Activated T-helper 9 cell treated with anti-CD3 and anti-CD28 coated beads, Interleukin-2, amount 50 U/mL, for 16 hours (primary cell): Measurements from ENCODE around the gene COA1.
"Not testable (repeated sequence)": the region's sequence is repeated elsewhere in the genome, so short reads cannot be mapped to it uniquely, and the experiment has no call there.

Source experiments
- DNase-seq: peaks from one replicate; pipeline ENCODE4 v3.0.0-alpha.2; 2020; ENCODE audit warnings: low read depth

The COA1 gene

DNA sequence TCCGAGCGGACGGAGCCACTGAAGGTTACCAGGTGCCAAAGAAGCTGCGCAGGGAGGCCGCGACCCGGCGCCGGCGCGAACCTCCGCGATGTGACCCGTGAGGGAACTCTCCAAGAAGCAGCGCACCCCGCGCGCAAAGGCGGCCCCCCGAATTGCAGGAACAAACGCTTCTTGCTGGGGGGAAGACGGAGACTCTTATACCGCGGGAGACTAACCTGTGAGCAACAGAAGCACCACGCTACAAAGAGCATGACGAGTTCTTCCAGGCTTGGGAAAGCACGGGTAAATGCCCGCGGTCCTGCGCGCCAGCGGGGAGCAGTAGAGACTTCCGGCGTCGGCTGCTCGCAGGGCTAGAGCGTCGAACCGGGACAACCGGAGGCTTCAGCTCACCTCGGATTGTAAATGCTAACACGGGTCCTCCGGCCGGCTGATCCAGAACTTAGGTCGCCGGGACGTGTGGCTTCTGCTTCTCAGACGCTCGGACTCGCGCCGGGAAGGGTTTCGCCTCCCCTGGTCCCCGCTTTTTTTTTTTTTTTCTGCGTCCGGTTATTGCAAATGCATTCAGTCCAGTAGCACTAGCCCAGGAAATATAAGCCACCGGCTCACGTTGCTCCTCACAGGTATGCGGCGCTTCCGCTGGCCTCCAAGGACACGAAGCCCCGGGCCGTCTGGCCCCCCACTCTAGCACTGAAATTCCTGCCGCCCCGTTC is at the start of gene COA1:
COA1 (minus strand) TSS at position 310 of the 710 bp plus-strand sequence. CDS start 80,909 bp downstream, outside the sequence.
- DNase-seq = peak; percentile 76

GRCh38 chr7:43778293-43779044 is 49.1 kb upstream of the COA1 start:
- DNase-seq = not testable (repeated sequence)

GRCh38 chr7:43775255-43775654 is 45.9 kb upstream of the COA1 start:
- DNase-seq = not testable (repeated sequence)

GRCh38 chr7:43773268-43773667 is 43.9 kb upstream of the COA1 start:
- not testable (repeated sequence) for DNase-seq

GRCh38 chr7:43771573-43771972 is 42.2 kb upstream of the COA1 start:
- DNase-seq = no peak

- DNase-seq = no peak
Measured at GRCh38 chr7:43771128-43771527, 41.8 kb upstream of the COA1 start.

GRCh38 chr7:43769791-43770465 is 40.6 kb upstream of the COA1 start:
- no peak for DNase-seq

- DNase-seq = no peak
Measured at GRCh38 chr7:43769281-43769680, 40.0 kb upstream of the COA1 start.

- DNase-seq = no peak
Measured at GRCh38 chr7:43768887-43769272, 39.6 kb upstream of the COA1 start.

DNA sequence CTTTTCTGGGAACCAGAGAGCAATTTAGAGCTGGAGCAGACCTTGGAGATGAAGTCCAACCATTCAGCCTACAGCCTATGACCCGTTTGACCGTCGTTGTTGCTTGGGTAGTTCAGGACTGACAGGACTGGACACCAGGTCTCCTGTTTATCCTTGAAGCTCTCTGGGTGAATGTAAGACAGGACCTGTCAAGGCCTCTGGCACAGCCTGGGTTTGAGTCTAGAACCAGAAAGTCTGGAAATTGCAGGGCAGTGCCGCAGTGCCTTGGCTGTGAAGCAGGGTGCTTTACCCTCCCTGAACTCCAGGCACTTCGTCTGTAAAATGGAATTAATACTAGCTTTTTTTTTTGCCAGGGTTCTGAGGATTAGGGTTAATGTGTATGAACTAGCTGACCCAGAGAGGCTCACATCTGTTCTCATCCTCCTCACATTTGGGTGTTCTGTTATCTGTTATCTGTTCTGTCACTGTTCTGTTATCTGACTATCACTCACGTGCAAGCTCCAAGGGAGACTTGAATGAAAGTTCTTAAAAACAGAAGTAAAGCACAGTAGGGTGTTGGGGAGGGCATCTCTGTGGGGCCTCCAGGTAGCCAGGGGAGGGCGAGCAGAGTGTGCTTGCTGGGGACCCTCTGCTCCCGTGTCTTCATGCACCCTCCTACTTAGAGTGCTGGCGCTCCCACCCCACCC is 39.0 kb upstream of the COA1 start:
- no peak for DNase-seq

- no peak for DNase-seq
Measured at GRCh38 chr7:43767311-43767710, 38.0 kb upstream of the COA1 start.

DNA sequence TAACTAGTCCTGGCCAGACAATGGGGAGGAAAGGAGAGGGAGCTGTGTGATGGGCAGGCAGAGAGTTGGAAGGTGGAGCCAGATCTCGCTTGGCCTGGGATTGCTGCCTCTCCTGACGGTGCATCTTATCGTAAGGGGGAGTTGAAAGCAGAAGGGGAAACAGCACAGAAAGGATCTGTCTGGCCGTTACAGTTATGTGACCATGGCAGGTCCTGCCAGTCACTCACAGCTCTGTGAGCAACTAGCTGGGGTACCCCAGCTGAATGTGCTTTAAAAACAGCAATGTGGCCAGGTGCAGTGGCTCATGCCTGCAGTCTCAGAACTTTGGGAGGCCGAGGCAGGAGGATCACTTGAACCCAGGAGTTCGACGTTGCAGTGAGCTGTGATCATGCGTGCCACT is 37.2 kb upstream of the COA1 start:
- no peak for DNase-seq

DNA sequence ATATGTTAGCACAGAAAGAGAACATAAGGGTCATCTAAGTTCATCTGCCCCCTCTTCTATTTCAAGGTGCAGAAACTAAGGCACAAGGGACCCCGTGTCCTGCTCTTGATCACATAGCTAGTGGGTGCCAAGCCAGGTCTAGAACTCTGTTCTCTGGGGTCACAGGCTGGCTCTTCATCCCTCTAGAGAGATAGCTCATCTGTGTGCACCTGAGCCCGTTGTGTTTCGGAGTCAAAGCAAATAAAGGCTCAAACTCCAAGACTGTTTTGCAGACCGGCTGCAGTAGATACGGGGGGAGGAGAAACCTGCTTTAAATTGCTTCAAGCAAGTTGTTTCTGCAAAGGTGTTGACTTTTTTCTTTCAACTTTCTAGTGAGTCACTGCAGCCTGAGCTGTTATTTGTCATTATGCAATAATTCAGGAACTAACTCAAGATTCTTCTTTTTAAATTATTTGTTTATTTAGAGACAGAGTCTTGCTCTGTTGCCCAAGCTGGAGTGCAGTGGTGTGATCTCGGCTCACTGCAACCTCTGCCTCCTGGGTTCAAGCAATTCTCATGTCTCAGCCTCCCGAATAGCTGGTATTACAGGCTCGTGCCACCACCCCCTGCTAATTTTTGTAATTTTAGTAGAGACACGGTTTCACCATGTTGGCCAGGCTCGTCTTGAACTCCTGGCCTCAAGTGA is 35.6 kb upstream of the COA1 start:
- no peak for DNase-seq

DNA sequence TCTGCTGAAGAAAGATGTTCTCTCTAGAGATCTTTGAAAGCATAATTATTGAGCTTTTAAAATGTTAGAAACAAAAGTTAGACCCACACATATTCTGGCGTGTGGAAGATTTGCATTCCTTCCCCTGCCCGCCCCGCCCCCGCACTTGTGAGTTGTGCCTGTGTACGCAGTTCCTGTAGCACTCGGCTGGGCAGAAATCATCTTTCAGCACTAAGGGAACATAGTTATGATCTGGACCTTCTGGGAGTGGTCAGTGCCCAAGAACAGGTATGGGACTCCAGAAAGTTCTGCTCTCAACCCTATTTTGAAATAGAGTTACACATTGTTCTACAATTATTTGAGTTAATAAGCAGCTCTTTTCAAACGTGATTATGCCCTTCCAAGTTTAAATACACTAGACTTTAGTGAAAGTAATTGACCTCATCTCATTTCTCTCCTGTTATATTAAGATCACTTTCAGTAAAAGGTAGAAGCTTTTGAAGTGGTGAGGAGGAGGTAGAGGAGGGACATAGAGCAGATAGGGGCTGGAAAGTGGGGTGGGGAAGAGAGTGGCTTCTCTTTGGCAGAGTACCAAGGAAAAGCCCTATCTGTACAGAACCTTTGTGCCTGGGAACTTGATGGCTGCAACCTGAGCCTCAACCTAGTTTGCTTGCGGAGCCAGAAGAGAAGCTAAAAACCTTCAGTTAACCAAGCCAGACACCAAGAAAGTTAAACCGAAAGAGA is 34.9 kb upstream of the COA1 start:
- peak; percentile 10 for DNase-seq

- DNase-seq = no peak
Measured at GRCh38 chr7:43763183-43763582, 33.9 kb upstream of the COA1 start.

GRCh38 chr7:43761938-43762692 is 32.8 kb upstream of the COA1 start:
- DNase-seq = no peak

DNA sequence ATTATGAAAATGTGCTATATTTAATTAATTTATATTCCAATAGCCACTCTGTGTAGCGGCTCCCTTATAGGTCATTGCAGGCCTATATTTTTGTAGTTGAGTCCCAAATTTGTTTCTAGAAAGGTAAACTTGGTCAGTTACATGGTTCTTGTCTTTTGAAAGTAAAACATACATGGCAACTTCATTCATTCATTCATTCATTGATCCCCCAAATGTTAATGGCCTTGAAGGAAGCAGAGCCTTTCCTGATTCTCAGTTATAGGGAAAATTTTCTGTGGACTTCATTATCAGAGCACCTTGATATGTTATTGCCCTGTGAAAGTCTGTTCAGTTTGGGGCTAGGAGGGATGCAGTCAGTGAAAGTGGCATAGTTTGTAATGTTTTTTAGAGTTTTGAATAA is 32.1 kb upstream of the COA1 start:
- DNase-seq = no peak

DNA sequence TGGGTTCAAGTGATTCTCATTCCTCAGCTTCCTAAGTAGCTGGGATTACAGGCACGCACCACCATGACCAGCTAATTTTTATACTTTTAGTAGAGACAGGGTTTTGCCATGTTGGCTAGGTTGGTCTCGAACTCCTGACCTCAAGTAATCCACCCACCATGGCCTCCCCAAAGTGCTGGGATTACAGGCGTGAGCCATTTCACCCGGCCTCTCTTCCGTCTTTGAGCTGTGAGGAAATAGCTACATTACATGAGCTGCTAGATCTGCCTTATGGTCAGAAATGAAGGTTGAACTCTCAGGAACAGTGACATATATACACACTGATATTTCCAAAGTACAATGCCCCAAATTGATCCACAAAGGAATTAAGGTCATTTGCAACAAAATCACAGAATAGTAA is 31.5 kb upstream of the COA1 start:
- DNase-seq = no peak

GRCh38 chr7:43758822-43759683 is 29.7 kb upstream of the COA1 start:
- DNase-seq = peak; percentile 25
